B cell (primary cell): ENCODE measurements around the gene LRP5. TPM values are rescaled to one million over a fixed set of nuclear protein-coding genes. Genes with fewer than 3 reads are reported as not detected.
A peak's percentile ranks its signal among the peaks of the same experiment; 100 is the strongest.
"Not testable (repeated sequence)": the region's sequence is repeated elsewhere in the genome, so short reads cannot be mapped to it uniquely, and the experiment has no call there.

Experiments used
- ATAC-seq: fragments of 200-7000 bp; cut with Tn5 transposase; one replicate; pipeline ENCODE4 v1.10.0; 2021; ENCODE audit warnings: low read depth, mild to moderate bottlenecking, moderate number of reproducible peaks, moderate library complexity
- CTCF ChIA-PET: fragments of 350-600 bp; sonication (Branson Sonifier 250); formaldehyde crosslinking; loops from one replicate; lab custom pipeline; 2021; ENCODE audit warnings: antibody characterized with exemption, inconsistent platforms; lab: Charles Lee
- POLR2A ChIA-PET: fragments of 350-600 bp; sonication (Branson Sonifier 250); formaldehyde crosslinking; loops from one replicate; lab custom pipeline; 2021; ENCODE audit warnings: antibody characterized with exemption; lab: Charles Lee
- DNase-seq: peaks from one replicate; pipeline ENCODE4 v3.0.0; 2013
- H2AFZ ChIP-seq: 2 replicates; pipeline ENCODE4 v1.6.1; 2012; ENCODE audit warnings: mild to moderate bottlenecking, low read depth, low read length; ENCODE audit not compliant: insufficient read depth, poor library complexity, severe bottlenecking
- H3K27ac ChIP-seq, 2 donors: 1 replicate in 1 of 2; 2 replicates in 1 of 2; pipeline ENCODE4 v1.5.1; 2012 to 2013; ENCODE audit warnings: low read length in 2 of 2, mild to moderate bottlenecking in 2 of 2, moderate library complexity in 1 of 2
- H3K27me3 ChIP-seq, 4 experiments: fragments of 200-600 bp in 1 of 4; sonication (generic) in 1 of 4; replicated peaks in 1 of 4; 1 replicate in 2 of 4; 2 replicates in 2 of 4; pipeline versions ENCODE4 v1.6.1 to v1.7.0; 2013 to 2016; ENCODE audit warnings: low read length in 3 of 4, mild to moderate bottlenecking in 2 of 4, mixed read lengths in 1 of 4, moderate library complexity in 1 of 4; ENCODE audit not compliant: insufficient read depth in 4 of 4, control insufficient read depth in 3 of 4; ENCODE audit errors: control extremely low read depth in 1 of 4
- H3K36me3 ChIP-seq, 2 experiments: replicated peaks in 1 of 2; 1 replicate in 1 of 2; 2 replicates in 1 of 2; pipeline versions ENCODE4 v1.6.1 to v1.7.1; 2013; ENCODE audit warnings: low read length in 1 of 2; ENCODE audit not compliant: insufficient read depth in 2 of 2, control insufficient read depth in 1 of 2; ENCODE audit errors: control extremely low read depth in 1 of 2, extremely low read depth in 1 of 2
- H3K4me1 ChIP-seq, 2 donors: fragments of 200-600 bp in 1 of 2; sonication (generic) in 1 of 2; 1 replicate in 1 of 2; 2 replicates in 1 of 2; pipeline versions ENCODE4 v1.5.1 to v1.6.1; 2013 to 2017; ENCODE audit warnings: low read length in 2 of 2; ENCODE audit not compliant: control insufficient read depth in 2 of 2, insufficient read depth in 2 of 2
- H3K4me2 ChIP-seq: replicated peaks from 2 replicates; pipeline ENCODE3; 2012; ENCODE audit warnings: mild to moderate bottlenecking, low read depth, low read length; ENCODE audit not compliant: poor library complexity, severe bottlenecking
- H3K4me3 ChIP-seq, 5 experiments: fragments of 200-600 bp in 1 of 5; sonication (generic) in 1 of 5; 1 replicate in 3 of 5; 2 replicates in 2 of 5; pipeline versions ENCODE4 v1.5.1 to v1.7.0; 2011 to 2016; ENCODE audit warnings: low read length in 4 of 5, mild to moderate bottlenecking in 4 of 5, low read depth in 2 of 5, control low read depth in 1 of 5, moderate library complexity in 1 of 5; ENCODE audit not compliant: insufficient read depth in 1 of 5; ENCODE audit errors: control extremely low read depth in 1 of 5, extremely low read depth in 1 of 5
- H3K79me2 ChIP-seq: fragments of 200-600 bp; sonication (generic); one replicate; pipeline ENCODE4 v1.6.0; 2016; ENCODE audit warnings: low read length; ENCODE audit not compliant: control insufficient read depth, insufficient read depth
- H3K9ac ChIP-seq: fragments of 200-600 bp; sonication (generic); 2 replicates; pipeline ENCODE4 v1.6.1; 2017; ENCODE audit warnings: mild to moderate bottlenecking, low read length, moderate library complexity
- H3K9me3 ChIP-seq, 3 donors: one replicate each; pipeline versions ENCODE4 v1.6.1 to v1.7.1; 2013; ENCODE audit warnings: low read length in 2 of 3; ENCODE audit not compliant: control insufficient read depth in 2 of 3, insufficient read depth in 1 of 3; ENCODE audit errors: control extremely low read depth in 1 of 3
- H4K20me1 ChIP-seq: 2 replicates; pipeline ENCODE4 v1.6.0; 2012; ENCODE audit warnings: mild to moderate bottlenecking, low read length; ENCODE audit not compliant: insufficient read depth, control insufficient read depth, poor library complexity, severe bottlenecking
- H3K27ac Mint-ChIP-seq: one replicate; pipeline ENCODE4 v1.8.0; 2021; ENCODE audit warnings: mixed read lengths
- H3K27me3 Mint-ChIP-seq: one replicate; pipeline ENCODE4 v1.8.0; 2021; ENCODE audit warnings: mixed read lengths
- H3K4me1 Mint-ChIP-seq: one replicate; pipeline ENCODE4 v1.8.0; 2021; ENCODE audit warnings: mixed read lengths
- H3K4me3 Mint-ChIP-seq: one replicate; pipeline ENCODE4 v1.8.0; 2021; ENCODE audit warnings: mixed read lengths
- H3K9me3 Mint-ChIP-seq: one replicate; pipeline ENCODE4 v1.8.0; 2022; ENCODE audit warnings: mixed read lengths; ENCODE audit not compliant: insufficient read depth
- EZH2 ChIP-seq: IDR thresholded peaks from 2 replicates; pipeline ENCODE4 v1.6.1; 2012; ENCODE audit warnings: borderline replicate concordance, low read depth, mild to moderate bottlenecking, moderate library complexity, low read length; ENCODE audit not compliant: insufficient read depth, poor library complexity, severe bottlenecking
- WGBS: methylation state at CpG from one replicate; pipeline ENCODE4 v1.1.5; 2013; ENCODE audit warnings: missing lambda C conversion rate; ENCODE audit not compliant: insufficient coverage; 5-methylcytosine and 5-hydroxymethylcytosine counted together
- intact Hi-C: fragments of 100-400 bp; cut with micrococcal nuclease; formaldehyde crosslinking; loops from one replicate; pipeline ENCODE4 v1.10.0; 2022
- polyA plus RNA-seq: library from polyadenylated mRNA; depleted of rRNA; stranded (reverse); fragments of >200 nt; gene quantifications from 2 replicates; pipeline ENCODE4 v1.2.3, GENCODE V29; 2012
- total RNA-seq, 2 donors: library from RNA; stranded (reverse); fragments of 120-200 nt in 1 of 2; gene quantifications; 1 replicate in 1 of 2; 2 replicates in 1 of 2; pipeline versions ENCODE4 v1.2.3 to v1.2.4, GENCODE V29; 2013 to 2022
- TF ChIP-seq, protein P1 (sequence below): fragments of 200-600 bp; IDR thresholded peaks from one replicate; pipeline ENCODE4 v1.8.0; 2022; ENCODE audit warnings: antibody characterized with exemption, mild to moderate bottlenecking

The LRP5 gene
- total and polyA plus RNA-seq, 2 donors (not counting 1 experiment from before 2014, with no cell fraction given), result 2.4 to 13.9 TPM

DNA sequence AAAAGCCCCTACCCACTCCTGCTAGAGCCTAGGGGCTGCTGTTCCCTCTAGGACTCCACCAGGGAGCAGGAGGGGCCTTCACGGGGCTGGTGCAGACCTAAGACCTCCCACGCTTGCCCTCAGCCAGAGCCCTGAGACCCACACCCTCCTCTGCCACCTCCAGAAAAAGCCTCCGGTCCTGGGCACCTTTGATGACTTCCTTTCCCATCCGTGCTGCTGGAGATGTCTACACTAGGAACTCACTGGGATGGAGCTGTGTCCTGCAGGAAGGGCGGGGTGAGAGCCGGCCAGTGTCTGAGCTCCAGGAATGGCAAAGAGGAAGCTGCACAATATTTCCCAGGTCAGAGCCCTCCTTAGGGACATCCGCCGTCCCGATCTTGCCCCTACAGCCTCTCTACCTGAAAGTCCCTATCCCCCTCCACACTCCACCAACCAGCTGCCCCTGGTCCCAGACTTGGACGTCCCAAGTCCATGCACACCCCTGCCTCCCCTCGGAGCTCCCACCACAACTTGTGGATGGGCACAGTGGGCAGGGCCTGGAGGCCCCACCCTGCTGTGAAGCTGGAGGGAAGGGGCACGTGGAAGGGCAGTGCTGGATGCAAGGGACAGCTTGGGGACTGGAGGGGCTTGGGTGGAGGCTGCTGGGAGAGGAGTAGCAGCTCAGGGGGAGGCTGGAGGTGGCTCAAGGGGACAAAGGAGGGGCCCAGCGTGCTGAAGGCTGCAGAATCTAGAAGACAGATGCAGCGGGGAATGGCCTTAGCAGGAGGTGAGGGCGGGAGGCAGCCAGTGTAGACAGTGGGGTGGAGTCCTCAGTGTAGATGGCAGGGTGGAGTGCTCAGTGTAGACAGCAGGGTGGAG, 13.5 kb upstream of the LRP5 start:
- ATAC-seq, result no peak
- H3K4me1 ChIP-seq, result peaks cover 31 to 45% of the 10 kb centered on the region in 2 donors
- peaks cover 33% of the 10 kb centered on the region for H3K4me1 Mint-ChIP-seq
- no peak overlapping the region for H3K9ac ChIP-seq
- H4K20me1 ChIP-seq, result no peaks in the 10 kb centered on the region
- no peak overlapping the region for H3K27ac ChIP-seq
- no peak overlapping the region for H3K4me3 ChIP-seq
- no peaks in the 10 kb centered on the region for H3K27me3 ChIP-seq
- H3K27ac Mint-ChIP-seq, result peak overlapping the region; percentile 26
- H2AFZ ChIP-seq, result no peak overlapping the region
- no peak overlapping the region for H3K4me3 Mint-ChIP-seq
- TF ChIP-seq, protein P1, sequence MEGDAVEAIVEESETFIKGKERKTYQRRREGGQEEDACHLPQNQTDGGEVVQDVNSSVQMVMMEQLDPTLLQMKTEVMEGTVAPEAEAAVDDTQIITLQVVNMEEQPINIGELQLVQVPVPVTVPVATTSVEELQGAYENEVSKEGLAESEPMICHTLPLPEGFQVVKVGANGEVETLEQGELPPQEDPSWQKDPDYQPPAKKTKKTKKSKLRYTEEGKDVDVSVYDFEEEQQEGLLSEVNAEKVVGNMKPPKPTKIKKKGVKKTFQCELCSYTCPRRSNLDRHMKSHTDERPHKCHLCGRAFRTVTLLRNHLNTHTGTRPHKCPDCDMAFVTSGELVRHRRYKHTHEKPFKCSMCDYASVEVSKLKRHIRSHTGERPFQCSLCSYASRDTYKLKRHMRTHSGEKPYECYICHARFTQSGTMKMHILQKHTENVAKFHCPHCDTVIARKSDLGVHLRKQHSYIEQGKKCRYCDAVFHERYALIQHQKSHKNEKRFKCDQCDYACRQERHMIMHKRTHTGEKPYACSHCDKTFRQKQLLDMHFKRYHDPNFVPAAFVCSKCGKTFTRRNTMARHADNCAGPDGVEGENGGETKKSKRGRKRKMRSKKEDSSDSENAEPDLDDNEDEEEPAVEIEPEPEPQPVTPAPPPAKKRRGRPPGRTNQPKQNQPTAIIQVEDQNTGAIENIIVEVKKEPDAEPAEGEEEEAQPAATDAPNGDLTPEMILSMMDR, result no peak
- no peak for TF ChIP-seq EZH2
- CTCF ChIA-PET, result interaction anchor here (0.6 to 11.4 kb wide), 20 partner anchors 9 to 579 kb away, joined by 3 to 427 read pairs (median 4); partner anchors contain the start of gene C11orf24
- H3K36me3 ChIP-seq, result no peaks in the 10 kb centered on the region
- no peaks in the 10 kb centered on the region for H3K9me3 Mint-ChIP-seq
- peaks cover 6% of the 10 kb centered on the region for H3K79me2 ChIP-seq
- H3K9me3 ChIP-seq, result peaks cover 0 to 1% (median under 1%) of the 10 kb centered on the region in 3 donors
- WGBS, result 92% methylated on average over 15 of the region's 15 CpGs
- no peaks in the 10 kb centered on the region for H3K27me3 Mint-ChIP-seq
- intact Hi-C loops, result loop anchor here (5.0 kb wide), 1 partner anchor 83 kb away; no protein-coding TSS in a partner anchor
- no peak overlapping the region for H3K4me2 ChIP-seq
- POLR2A ChIA-PET, result interaction anchor here (0.7 to 3.9 kb wide), 2 partner anchors 26 to 162 kb away, joined by 7 to 44 read pairs; partner anchors contain the start of genes C11orf24 and PPP6R3
- no peak for DNase-seq

DNA sequence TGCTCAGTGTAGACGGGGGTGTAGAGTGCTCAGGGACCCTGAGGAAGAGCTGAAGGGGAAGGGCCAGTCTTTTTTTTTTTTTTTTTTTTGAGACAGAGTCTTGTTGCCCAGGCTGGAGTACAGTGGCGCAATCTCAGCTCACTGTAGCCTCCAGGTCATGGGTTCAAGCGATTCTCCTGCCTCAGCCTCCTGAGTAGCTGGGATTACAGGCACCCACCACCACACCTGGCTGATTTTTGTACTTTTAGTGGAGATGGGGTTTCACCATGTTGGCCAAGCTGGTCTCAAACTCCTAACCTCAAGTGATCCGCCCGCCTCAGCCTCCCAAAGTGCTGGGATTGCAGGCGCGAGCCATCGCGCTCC, 12.9 kb upstream of the LRP5 start:
- H3K4me3 Mint-ChIP-seq, H3K36me3 ChIP-seq, H2AFZ ChIP-seq, H3K27me3 Mint-ChIP-seq, H3K27me3 ChIP-seq, H3K4me3 ChIP-seq, H3K27ac ChIP-seq, H4K20me1 ChIP-seq, H3K9me3 Mint-ChIP-seq, H3K4me2 ChIP-seq, H3K9ac ChIP-seq, H3K79me2 ChIP-seq, DNase-seq, H3K9me3 ChIP-seq, ATAC-seq: not testable (repeated sequence)
- 75% methylated on average over 3 of the region's 9 CpGs for WGBS
- Mint-ChIP-seq H3K4me1 (peaks cover 33% of the 10 kb centered on the region), H3K27ac (peak overlapping the region; percentile 26)
- intact Hi-C loops, result loop anchor here (5.0 kb wide), 1 partner anchor 83 kb away; no protein-coding TSS in a partner anchor
- ChIA-PET POLR2A (interaction anchor here (0.6 to 0.7 kb wide), 3 partner anchors 14 to 161 kb away, joined by 3 to 7 read pairs (median 4); partner anchors contain the start of gene PPP6R3), CTCF (interaction anchor here (0.6 to 11.4 kb wide), 10 partner anchors 21 to 254 kb away, joined by 3 to 427 read pairs (median 26); partner anchors contain the start of gene C11orf24)
- peaks cover 28 to 45% of the 10 kb centered on the region in 2 donors for H3K4me1 ChIP-seq
